T-helper 2 cell treated with Interferon-gamma antibody and Interleukin-4, amounts not matched to agents 5 μg/mL and 100 μg/mL, for 36 hours (primary cell): ENCODE measurements around the gene LCA5.
"Not testable (repeated sequence)": the region's sequence is repeated elsewhere in the genome, so short reads cannot be mapped to it uniquely, and the experiment has no call there.

Experiments used
- DNase-seq: peaks from one replicate; pipeline ENCODE4 v3.0.0; 2021; ENCODE audit warnings: low spot score
- H3K27ac Mint-ChIP-seq: one replicate; pipeline ENCODE4 v1.8.0; 2021; ENCODE audit warnings: mild to moderate bottlenecking, mixed read lengths
- H3K27me3 Mint-ChIP-seq: one replicate; pipeline ENCODE4 v1.8.0; 2021; ENCODE audit warnings: low read depth, mixed read lengths
- H3K36me3 Mint-ChIP-seq: one replicate; pipeline ENCODE4 v1.8.0; 2021; ENCODE audit warnings: low read depth, mixed read lengths
- H3K4me1 Mint-ChIP-seq: one replicate; pipeline ENCODE4 v1.8.0; 2021; ENCODE audit warnings: low read depth, mixed read lengths
- H3K4me3 Mint-ChIP-seq: one replicate; pipeline ENCODE4 v1.8.0; 2022; ENCODE audit warnings: mild to moderate bottlenecking, moderate library complexity, mixed read lengths
- H3K9me3 Mint-ChIP-seq: one replicate; pipeline ENCODE4 v1.8.0; 2021; ENCODE audit warnings: mixed read lengths

LCA5 gene

DNA sequence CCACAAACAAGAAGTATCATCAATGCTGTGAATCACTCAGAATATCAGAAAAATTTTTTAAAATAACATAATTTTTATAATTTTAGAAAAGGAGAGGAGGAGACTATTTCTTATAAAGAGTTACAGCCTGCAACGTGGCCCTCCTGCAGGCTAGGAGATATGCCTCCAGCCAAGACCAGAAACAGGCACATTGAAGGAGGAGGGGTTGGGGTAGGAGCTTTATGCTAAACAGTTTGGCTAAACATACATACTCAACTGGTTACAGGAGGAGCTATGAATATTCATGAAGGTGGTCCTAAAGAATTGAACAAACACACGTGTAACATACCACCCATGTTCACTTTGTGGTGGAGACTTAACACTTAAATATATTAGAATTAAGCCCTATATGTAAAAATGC lies 14.2 kb upstream of the LCA5 start:
- H3K4me1 Mint-ChIP-seq: no peaks in the 10 kb centered on the region
- H3K9me3 Mint-ChIP-seq: no peaks in the 10 kb centered on the region
- H3K27ac Mint-ChIP-seq: no peak overlapping the region
- H3K36me3 Mint-ChIP-seq: no peaks in the 10 kb centered on the region
- no peaks in the 10 kb centered on the region for H3K27me3 Mint-ChIP-seq
- no peak for DNase-seq
- H3K4me3 Mint-ChIP-seq: no peak overlapping the region

DNA sequence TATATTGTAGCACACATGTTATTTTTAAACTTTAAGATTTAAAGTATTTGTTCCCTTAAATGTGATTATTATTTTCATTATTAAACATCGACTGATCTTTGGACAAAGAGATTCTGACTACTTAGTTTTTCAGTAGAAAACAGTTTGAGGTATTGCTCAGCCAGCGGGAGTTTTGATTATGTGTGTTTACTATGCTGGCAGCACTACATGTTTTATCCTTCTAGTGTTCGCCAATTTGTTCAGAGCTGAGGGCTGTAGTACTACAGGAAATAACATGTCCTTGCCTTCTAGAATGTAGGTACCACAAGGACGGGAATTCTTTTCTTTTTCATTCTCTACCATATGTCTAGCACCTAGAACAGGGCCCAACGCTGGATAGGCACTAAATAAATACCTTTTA lies 11.1 kb upstream of the LCA5 start:
- Mint-ChIP-seq H3K36me3 (no peaks in the 10 kb centered on the region), H3K27ac (no peak overlapping the region), H3K9me3 (no peaks in the 10 kb centered on the region), H3K4me3 (no peak overlapping the region), H3K4me1 (peaks cover 4% of the 10 kb centered on the region), H3K27me3 (no peaks in the 10 kb centered on the region)
- DNase-seq: no peak

DNA sequence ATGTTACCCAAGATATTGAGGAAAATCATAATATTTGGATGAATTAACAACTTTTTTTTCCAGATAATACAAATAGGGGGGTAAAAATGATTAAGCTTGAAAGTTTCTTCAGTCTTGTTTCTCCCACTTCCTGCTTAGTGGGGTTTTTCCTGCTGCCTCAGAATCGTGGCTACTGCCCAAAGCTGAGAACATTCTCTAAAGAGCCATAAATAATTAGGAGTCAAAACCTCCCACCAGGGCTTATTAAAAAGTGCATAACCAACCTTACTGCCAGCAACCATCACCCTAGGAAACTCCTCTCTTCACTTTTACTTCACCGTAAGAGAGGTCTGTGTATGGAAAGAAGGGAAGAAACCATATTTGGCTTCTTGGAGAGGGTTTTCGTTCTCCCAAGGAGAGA lies 9.0 kb upstream of the LCA5 start:
- Mint-ChIP-seq H3K4me1 (peaks cover 4% of the 10 kb centered on the region), H3K9me3 (no peaks in the 10 kb centered on the region), H3K4me3 (no peak overlapping the region), H3K27ac (no peak overlapping the region), H3K27me3 (no peaks in the 10 kb centered on the region), H3K36me3 (no peaks in the 10 kb centered on the region)
- DNase-seq: no peak

DNA sequence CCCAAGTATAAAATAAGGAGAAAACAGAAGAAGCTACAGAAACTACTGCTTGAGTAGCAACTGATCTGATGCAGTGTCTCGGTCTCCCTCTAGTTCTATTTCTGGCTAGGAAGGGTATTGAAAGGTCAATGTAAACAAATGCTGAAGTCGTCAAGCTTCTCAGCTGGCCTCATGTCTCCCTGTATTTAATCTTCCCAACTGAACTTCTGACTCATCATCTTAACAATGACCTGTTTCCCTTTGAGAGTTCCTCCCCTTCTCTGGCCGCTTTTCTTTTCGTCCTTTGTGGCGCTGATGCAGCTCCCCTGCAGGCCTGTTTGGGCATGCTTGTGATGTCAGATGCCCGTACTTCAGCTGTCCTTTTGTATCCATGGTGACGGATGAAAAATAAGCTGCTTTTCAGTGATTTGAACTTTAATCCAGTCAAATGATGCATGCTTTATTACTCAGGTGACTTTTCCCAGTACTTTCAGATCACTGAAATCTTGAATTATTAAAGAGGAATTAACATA lies 7.8 kb upstream of the LCA5 start:
- no peaks in the 10 kb centered on the region for H3K9me3 Mint-ChIP-seq
- DNase-seq: no peak
- peaks cover 4% of the 10 kb centered on the region for H3K4me1 Mint-ChIP-seq
- no peaks in the 10 kb centered on the region for H3K27me3 Mint-ChIP-seq
- H3K36me3 Mint-ChIP-seq: no peaks in the 10 kb centered on the region
- H3K4me3 Mint-ChIP-seq: no peak overlapping the region
- H3K27ac Mint-ChIP-seq: no peak overlapping the region

DNA sequence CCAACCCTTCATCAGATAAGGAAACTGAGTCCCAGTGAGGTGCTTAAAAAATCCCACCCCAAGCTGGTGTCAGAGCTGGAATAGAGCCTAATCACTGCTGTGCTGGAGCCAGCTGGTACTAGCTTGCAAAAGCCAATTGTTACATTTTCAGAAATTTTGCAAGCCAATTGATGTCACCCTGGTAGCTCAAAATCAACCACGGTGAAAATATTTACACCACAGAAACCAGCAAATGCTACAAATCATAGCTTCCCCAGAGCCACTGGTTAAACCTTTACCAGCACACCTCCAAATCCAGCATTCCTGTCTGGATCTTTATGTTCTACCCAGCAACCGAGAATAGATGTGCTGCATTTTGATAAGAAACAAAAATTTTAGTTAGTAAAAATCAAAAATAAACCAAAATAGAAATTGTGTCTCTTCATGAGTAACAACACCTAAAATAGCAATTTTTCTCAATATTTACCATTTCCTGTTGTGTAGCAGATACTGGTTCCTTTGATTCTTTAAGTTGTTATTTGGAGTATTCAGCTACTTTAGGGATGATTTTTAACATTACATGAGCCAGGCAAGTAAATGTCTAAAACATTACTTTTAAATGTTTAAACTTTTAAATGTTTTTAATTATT lies 7.2 kb upstream of the LCA5 start:
- H3K27ac Mint-ChIP-seq: no peak overlapping the region
- H3K4me3 Mint-ChIP-seq: no peak overlapping the region
- no peak for DNase-seq

DNA sequence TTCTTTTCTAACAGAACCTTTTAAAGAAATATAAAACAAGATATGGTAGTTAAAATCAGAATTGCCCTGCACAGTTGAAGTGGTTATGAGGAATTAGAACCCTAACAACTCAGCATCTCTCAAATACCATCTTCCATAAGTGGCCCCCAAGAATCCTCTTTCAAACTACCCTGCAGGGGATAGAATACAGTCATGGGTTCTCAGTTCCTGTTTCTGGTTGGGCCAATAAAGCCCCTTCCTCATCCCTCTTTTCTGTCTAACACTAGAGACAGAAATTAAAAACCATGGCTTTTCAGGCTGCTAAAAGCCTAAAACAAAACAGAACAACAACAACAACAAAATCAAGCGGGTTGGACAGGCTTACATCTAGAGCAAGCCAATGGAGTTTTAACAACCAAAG lies 6.7 kb upstream of the LCA5 start:
- DNase-seq: no peak
- H3K27ac Mint-ChIP-seq: no peak overlapping the region
- H3K4me1 Mint-ChIP-seq: peaks cover 4% of the 10 kb centered on the region
- no peak overlapping the region for H3K4me3 Mint-ChIP-seq
- no peaks in the 10 kb centered on the region for H3K27me3 Mint-ChIP-seq
- H3K9me3 Mint-ChIP-seq: no peaks in the 10 kb centered on the region
- H3K36me3 Mint-ChIP-seq: no peaks in the 10 kb centered on the region

More for the DNA sequence above, 7.2 kb upstream of the LCA5 start:
- Mint-ChIP-seq H3K9me3 (no peaks in the 10 kb centered on the region), H3K27me3 (no peaks in the 10 kb centered on the region), H3K4me1 (peaks cover 4% of the 10 kb centered on the region), H3K36me3 (no peaks in the 10 kb centered on the region)

DNA sequence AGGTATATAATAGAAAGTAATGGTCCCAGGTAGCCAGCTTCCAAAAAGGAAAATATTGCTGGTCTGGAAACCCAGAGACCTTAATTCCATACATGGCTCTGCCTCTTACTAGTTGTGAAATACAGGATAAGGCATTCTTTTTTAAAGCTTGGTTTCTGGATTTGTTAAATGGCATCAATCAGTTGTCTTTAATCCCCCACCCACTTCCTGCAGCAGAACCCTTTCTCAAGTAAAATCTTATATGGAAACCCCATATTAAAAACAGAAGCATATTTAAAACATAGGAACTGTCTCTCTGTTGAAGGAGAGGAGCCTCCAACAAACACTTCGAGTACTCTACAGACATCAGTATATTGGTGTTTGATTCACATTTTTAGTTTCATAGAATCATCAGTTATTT lies 6.2 kb upstream of the LCA5 start:
- Mint-ChIP-seq H3K4me1 (peaks cover 4% of the 10 kb centered on the region), H3K36me3 (no peaks in the 10 kb centered on the region), H3K27ac (no peak overlapping the region), H3K4me3 (no peak overlapping the region), H3K9me3 (no peaks in the 10 kb centered on the region), H3K27me3 (no peaks in the 10 kb centered on the region)
- no peak for DNase-seq

DNA sequence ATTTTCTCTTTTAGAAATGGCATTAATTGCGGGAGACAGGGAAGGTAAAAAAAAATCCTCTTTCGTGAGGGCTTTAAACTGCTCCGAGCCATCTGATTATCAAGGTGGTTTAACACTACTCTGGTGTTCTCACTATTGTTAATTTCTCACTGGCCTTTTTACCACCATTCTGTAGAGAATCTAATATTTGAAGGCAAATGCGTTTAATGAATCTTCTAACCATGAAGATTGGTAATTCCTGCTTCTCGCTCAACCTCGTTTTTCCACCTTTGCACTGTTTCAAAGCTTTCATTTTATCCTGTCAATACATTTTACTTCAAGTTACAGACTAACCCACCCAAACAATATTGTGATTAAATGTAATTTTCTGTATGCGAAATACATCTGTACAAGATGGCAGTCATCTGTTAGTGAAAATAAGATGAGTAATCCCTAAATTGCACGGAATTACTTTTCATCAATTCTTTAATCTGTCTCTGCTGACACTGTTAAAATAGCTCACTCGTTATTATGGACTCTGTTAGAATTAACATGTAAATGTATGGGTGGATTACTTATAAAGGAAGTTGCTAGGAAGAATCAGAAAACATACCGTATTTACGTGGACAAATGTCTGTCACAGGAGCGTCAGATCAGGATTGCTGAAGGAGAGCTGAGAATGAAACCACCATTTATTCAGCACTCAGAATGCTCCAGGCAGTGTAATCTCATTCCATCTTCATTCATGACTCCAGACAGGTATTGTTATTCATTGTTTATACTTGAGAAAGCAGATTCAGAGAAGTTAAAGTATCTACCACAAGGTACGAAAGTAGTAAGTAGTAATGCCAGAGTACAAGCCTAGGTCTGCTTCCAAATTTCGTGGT lies 1.1 kb upstream of the LCA5 start:
- no peak for DNase-seq
- Mint-ChIP-seq H3K4me3 (no peak overlapping the region), H3K27ac (no peak overlapping the region), H3K9me3 (no peaks in the 10 kb centered on the region), H3K4me1 (no peaks in the 10 kb centered on the region), H3K27me3 (peaks cover 17% of the 10 kb centered on the region), H3K36me3 (no peaks in the 10 kb centered on the region)

DNA sequence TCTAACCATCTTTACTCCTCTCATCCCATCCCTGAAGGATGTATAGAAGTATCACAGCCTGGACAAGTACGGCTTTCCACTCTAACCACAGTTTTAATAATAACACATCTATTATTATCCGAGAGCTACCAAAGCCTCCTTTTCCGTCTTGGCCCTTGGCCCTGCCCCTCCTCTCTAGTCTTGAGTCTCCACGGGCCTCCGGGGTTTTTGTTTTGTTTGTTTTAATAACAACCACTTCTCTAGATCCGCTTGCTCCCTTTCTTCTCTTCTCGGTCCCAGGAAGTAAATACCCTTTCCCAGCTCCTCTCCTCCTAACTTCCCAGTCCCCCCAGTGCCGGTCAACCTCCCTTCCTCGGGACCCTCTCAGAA lies 661 bp downstream of the LCA5 start:
- DNase-seq: no peak
- H3K9me3 Mint-ChIP-seq: no peaks in the 10 kb centered on the region
- no peaks in the 10 kb centered on the region for H3K4me1 Mint-ChIP-seq
- peaks cover 17% of the 10 kb centered on the region for H3K27me3 Mint-ChIP-seq
- H3K36me3 Mint-ChIP-seq: no peaks in the 10 kb centered on the region
- H3K27ac Mint-ChIP-seq: no peak overlapping the region
- H3K4me3 Mint-ChIP-seq: no peak overlapping the region

DNA sequence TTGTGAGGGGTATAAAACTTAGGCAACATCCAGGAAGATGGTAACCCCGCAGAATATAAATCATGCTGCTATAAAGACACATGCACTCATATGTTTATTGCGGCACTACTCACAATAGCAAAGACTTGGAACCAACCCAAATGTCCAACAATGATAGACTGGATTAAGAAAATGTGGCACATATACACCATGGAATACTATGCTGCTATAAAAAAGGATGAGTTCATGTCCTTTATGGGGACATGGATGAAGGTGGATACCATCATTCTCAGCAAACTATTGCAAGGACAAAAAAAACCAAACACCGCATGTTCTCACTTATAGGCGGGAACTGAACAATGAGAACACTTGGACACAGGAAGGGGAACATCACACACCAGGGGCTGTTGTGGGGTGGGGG lies 7.7 kb downstream of the LCA5 start:
- H3K4me3 Mint-ChIP-seq, DNase-seq, H3K36me3 Mint-ChIP-seq, H3K4me1 Mint-ChIP-seq, H3K9me3 Mint-ChIP-seq, H3K27ac Mint-ChIP-seq, H3K27me3 Mint-ChIP-seq: not testable (repeated sequence)

DNA sequence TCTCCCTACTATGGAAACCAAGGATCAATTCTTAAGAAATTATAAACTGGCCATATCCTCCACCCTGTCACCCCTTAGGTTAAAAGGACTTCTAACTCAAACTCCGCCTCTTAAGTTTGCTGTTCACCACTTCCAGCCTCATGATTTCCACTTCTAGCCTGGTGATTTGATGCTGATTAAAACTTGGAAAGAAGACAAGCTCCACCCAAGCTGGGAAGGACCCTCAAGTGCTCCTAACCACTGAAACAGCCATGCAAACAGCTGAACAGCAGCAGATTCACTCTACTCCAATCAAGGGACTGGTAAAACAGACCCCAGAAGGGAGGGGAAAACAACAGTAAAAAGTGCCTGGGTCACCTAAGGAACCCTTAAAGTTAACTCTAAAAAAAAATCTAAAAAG lies 10.3 kb downstream of the LCA5 start:
- H3K36me3 Mint-ChIP-seq: no peaks in the 10 kb centered on the region
- no peak overlapping the region for H3K4me3 Mint-ChIP-seq
- H3K27me3 Mint-ChIP-seq: no peaks in the 10 kb centered on the region
- H3K9me3 Mint-ChIP-seq: no peaks in the 10 kb centered on the region
- H3K4me1 Mint-ChIP-seq: no peaks in the 10 kb centered on the region
- H3K27ac Mint-ChIP-seq: no peak overlapping the region
- DNase-seq: no peak

DNA sequence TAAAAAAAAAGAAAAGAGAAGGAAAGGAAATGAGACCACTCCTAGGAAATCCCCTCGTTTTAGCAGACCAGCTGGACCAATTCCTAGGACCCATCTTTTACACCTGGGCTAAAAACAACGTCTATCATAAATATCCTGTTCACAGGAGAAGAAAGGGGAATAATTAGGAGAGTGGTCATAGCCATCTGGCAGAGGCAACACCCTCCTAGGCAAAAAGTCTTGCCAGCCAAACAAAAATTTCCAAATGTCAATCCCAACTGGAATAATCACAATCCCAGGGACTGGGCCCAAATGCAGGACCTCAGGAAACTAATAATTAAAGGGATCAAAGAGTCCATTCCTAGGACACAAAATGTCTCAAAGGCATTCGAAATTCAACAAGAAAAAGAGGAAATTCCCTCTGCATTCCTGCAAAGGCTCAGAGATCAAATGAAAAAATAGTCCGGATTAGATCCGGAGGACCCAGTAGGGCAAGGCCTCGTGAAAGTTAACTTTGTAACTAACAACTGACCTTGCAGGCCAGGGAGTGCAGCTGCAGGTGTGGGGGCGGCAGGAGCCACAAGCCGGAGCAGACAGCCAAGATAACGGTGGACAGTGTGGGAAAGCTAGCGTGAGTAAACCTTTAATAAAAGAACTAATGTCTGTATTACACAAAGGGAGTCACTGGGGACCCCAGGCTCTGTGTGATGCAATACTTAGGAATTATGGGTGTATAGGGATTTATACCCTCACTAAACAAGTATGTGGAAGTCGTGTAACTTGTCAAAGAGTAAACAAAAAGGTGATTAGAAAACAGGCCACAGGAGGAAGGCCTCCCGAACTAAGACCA lies 11.7 kb downstream of the LCA5 start:
- no peak overlapping the region for H3K4me3 Mint-ChIP-seq
- no peak overlapping the region for H3K27ac Mint-ChIP-seq
- H3K4me1 Mint-ChIP-seq: no peaks in the 10 kb centered on the region
- H3K27me3 Mint-ChIP-seq: no peaks in the 10 kb centered on the region
- no peaks in the 10 kb centered on the region for H3K9me3 Mint-ChIP-seq
- no peak for DNase-seq
- H3K36me3 Mint-ChIP-seq: no peaks in the 10 kb centered on the region

DNA sequence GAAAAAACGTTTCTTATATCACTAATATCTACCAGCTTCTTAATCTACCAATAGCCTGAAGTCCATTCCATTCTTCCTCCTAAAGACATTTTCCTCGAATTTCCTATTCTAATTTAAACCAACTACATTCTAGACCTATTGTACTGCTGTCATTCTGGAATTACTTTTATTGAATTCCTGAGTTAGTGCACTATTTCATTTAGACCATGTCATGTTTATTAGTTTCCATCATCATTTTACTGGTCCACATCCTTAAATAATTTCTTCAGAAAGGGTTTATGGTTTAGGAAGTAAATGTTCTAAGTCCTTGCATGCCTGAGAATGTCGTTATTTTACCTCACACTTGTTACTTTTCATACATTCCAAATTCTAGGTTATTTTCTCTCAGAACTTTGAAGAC lies 13.2 kb downstream of the LCA5 start:
- Mint-ChIP-seq H3K4me1 (no peaks in the 10 kb centered on the region), H3K27ac (no peak overlapping the region), H3K36me3 (no peaks in the 10 kb centered on the region), H3K27me3 (no peaks in the 10 kb centered on the region), H3K4me3 (no peak overlapping the region), H3K9me3 (no peaks in the 10 kb centered on the region)
- DNase-seq: no peak

DNA sequence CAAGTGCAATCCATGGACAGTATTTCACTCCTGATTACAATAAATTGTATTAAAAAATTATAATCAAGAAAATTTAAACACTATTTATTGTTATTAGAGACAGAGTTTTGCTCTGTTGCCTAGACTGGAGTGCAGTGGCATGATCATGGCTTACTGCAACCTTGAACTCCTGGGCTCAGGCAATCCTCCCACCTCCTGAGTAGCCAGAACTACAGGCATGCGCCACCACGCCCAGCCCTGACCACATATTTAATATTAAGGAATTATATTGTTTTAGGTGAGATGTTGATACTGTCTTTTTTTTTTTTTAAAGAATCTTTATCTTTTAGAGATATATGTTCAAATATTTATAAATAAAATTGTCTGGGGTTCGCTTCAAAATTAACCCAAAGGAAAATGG lies 14.6 kb downstream of the LCA5 start:
- Mint-ChIP-seq H3K27ac (no peak overlapping the region), H3K36me3 (no peaks in the 10 kb centered on the region), H3K9me3 (no peaks in the 10 kb centered on the region), H3K4me3 (no peak overlapping the region), H3K27me3 (no peaks in the 10 kb centered on the region), H3K4me1 (no peaks in the 10 kb centered on the region)
- DNase-seq: no peak
